ENCODE data around the gene RAB3B.

Gene RAB3B

GRCh38 chr1:51867479-51868232 is 122.8 kb downstream of the RAB3B start:
- DNase-seq = no peak

- no peak for DNase-seq
Measured at GRCh38 chr1:51863384-51863783, 127.1 kb downstream of the RAB3B start.

- DNase-seq = no peak
Measured at GRCh38 chr1:51861669-51862068, 128.8 kb downstream of the RAB3B start.

GRCh38 chr1:51859735-51860134 is 130.8 kb downstream of the RAB3B start:
- DNase-seq = no peak

- DNase-seq = no peak
Measured at GRCh38 chr1:51859333-51859732, 131.2 kb downstream of the RAB3B start.

- no peak for DNase-seq
Measured at GRCh38 chr1:51858892-51859291, 131.6 kb downstream of the RAB3B start.

Data from activated CD8-positive, alpha-beta memory T cell treated with anti-CD3 and anti-CD28 coated beads, Interleukin-2, amount 50 U/mL, for 4 hours (primary cell).